ENCODE results near the gene MAGI1.
"Not testable (repeated sequence)": the region's sequence is repeated elsewhere in the genome, so short reads cannot be mapped to it uniquely, and the experiment has no call there.

MAGI1 gene

GRCh38 chr3:65904016-65904415, 134.7 kb downstream of the MAGI1 start:
- no peak for DNase-seq (ENCODE audit: low read depth)

GRCh38 chr3:65902304-65902793, 136.4 kb downstream of the MAGI1 start:
- no peak for DNase-seq (ENCODE audit: low read depth)

- no peak for DNase-seq (ENCODE audit: low read depth)
Observed at GRCh38 chr3:65901226-65901625, 137.5 kb downstream of the MAGI1 start.

- no peak for DNase-seq (ENCODE audit: low read depth)
Observed at GRCh38 chr3:65899226-65899625, 139.5 kb downstream of the MAGI1 start.

- DNase-seq (ENCODE audit: low read depth), result no peak
Observed at GRCh38 chr3:65897766-65898165, 141.0 kb downstream of the MAGI1 start.

GRCh38 chr3:65896321-65896720, 142.4 kb downstream of the MAGI1 start:
- no peak for DNase-seq (ENCODE audit: low read depth)

GRCh38 chr3:65894679-65895453, 143.9 kb downstream of the MAGI1 start:
- DNase-seq (ENCODE audit: low read depth), result peak; percentile 23

- DNase-seq (ENCODE audit: low read depth), result no peak
Observed at GRCh38 chr3:65894126-65894525, 144.6 kb downstream of the MAGI1 start.

GRCh38 chr3:65893631-65894030, 145.1 kb downstream of the MAGI1 start:
- no peak for DNase-seq (ENCODE audit: low read depth)

- not testable (repeated sequence) for DNase-seq (ENCODE audit: low read depth)
Observed at GRCh38 chr3:65891477-65891876, 147.2 kb downstream of the MAGI1 start.

- no peak for DNase-seq (ENCODE audit: low read depth)
Observed at GRCh38 chr3:65890328-65890727, 148.4 kb downstream of the MAGI1 start.

- DNase-seq (ENCODE audit: low read depth), result no peak
Observed at GRCh38 chr3:65889707-65890099, 149.0 kb downstream of the MAGI1 start.

- peak; percentile 84 for DNase-seq (ENCODE audit: low read depth)
Observed at GRCh38 chr3:65888980-65889706, 149.6 kb downstream of the MAGI1 start.

GRCh38 chr3:65888196-65888595, 150.5 kb downstream of the MAGI1 start:
- no peak for DNase-seq (ENCODE audit: low read depth)

- DNase-seq (ENCODE audit: low read depth), result no peak
Observed at GRCh38 chr3:65886391-65886790, 152.3 kb downstream of the MAGI1 start.

- DNase-seq (ENCODE audit: low read depth), result no peak
Observed at GRCh38 chr3:65884071-65884470, 154.6 kb downstream of the MAGI1 start.

- DNase-seq (ENCODE audit: low read depth), result no peak
Observed at GRCh38 chr3:65883613-65884012, 155.1 kb downstream of the MAGI1 start.

- no peak for DNase-seq (ENCODE audit: low read depth)
Observed at GRCh38 chr3:65880350-65880749, 158.4 kb downstream of the MAGI1 start.

- DNase-seq (ENCODE audit: low read depth), result no peak
Observed at GRCh38 chr3:65879372-65879771, 159.3 kb downstream of the MAGI1 start.

GRCh38 chr3:65878831-65879230, 159.9 kb downstream of the MAGI1 start:
- DNase-seq (ENCODE audit: low read depth), result no peak

GRCh38 chr3:65877160-65877559, 161.6 kb downstream of the MAGI1 start:
- no peak for DNase-seq (ENCODE audit: low read depth)

- DNase-seq (ENCODE audit: low read depth), result no peak
Observed at GRCh38 chr3:65876028-65876420, 162.7 kb downstream of the MAGI1 start.

- DNase-seq (ENCODE audit: low read depth), result no peak
Observed at GRCh38 chr3:65875393-65876027, 163.2 kb downstream of the MAGI1 start.
